Natural killer cell (primary cell): ENCODE data around the gene FRAT2. TPM values are rescaled to one million over a fixed set of nuclear protein-coding genes. Genes with fewer than 3 reads are reported as not detected.

Experiments used
- ATAC-seq, 3 donors: fragments of 150-1000 bp in 2 of 3; fragments of 200-7000 bp in 1 of 3; cut with Tn5 transposase; 1 replicate in 1 of 3; 2 replicates in 2 of 3; pipeline ENCODE4 v1.10.0; 2021; ENCODE audit warnings: mild to moderate bottlenecking in 2 of 3, moderate library complexity in 2 of 3
- DNase-seq, 2 donors: peaks; one replicate each; pipeline versions ENCODE4 v3.0.0 to v3.0.0-alpha.2; 2013 to 2021; ENCODE audit warnings: mixed read lengths in 1 of 2
- H3K27ac ChIP-seq: one replicate; pipeline ENCODE4 v1.5.1; 2013; ENCODE audit warnings: mild to moderate bottlenecking, low read length
- H3K27me3 ChIP-seq: one replicate; pipeline ENCODE4 v1.6.1; 2013; ENCODE audit warnings: low read length; ENCODE audit not compliant: control insufficient read depth, insufficient read depth
- H3K36me3 ChIP-seq: one replicate; pipeline ENCODE4 v1.6.1; 2013; ENCODE audit warnings: low read length; ENCODE audit not compliant: control insufficient read depth, insufficient read depth
- H3K4me1 ChIP-seq: one replicate; pipeline ENCODE4 v1.6.1; 2013; ENCODE audit warnings: low read length; ENCODE audit not compliant: control insufficient read depth, insufficient read depth
- H3K4me3 ChIP-seq: one replicate; pipeline ENCODE4 v1.5.1; 2013; ENCODE audit warnings: low read length
- H3K9me3 ChIP-seq: one replicate; pipeline ENCODE4 v1.6.1; 2013; ENCODE audit warnings: low read length; ENCODE audit not compliant: control insufficient read depth, insufficient read depth
- H3K27ac Mint-ChIP-seq, 2 donors: one replicate each; pipeline ENCODE4 v1.8.0; 2022; ENCODE audit warnings: mild to moderate bottlenecking in 2 of 2, mixed read lengths in 2 of 2, moderate library complexity in 1 of 2
- H3K27me3 Mint-ChIP-seq, 2 donors: one replicate each; pipeline ENCODE4 v1.8.0; 2022; ENCODE audit warnings: low read depth in 2 of 2, mixed read lengths in 2 of 2
- H3K36me3 Mint-ChIP-seq: one replicate; pipeline ENCODE4 v1.8.0; 2022; ENCODE audit warnings: mixed read lengths
- H3K4me1 Mint-ChIP-seq, 2 donors: one replicate each; pipeline ENCODE4 v1.8.0; 2022; ENCODE audit warnings: mixed read lengths in 2 of 2
- H3K4me3 Mint-ChIP-seq: one replicate; pipeline ENCODE4 v1.8.0; 2022; ENCODE audit warnings: mild to moderate bottlenecking, moderate library complexity, mixed read lengths
- H3K9me3 Mint-ChIP-seq, 2 donors: one replicate each; pipeline ENCODE4 v1.8.0; 2022; ENCODE audit warnings: mixed read lengths in 2 of 2
- CTCF ChIP-seq: fragments of 200-600 bp; IDR thresholded peaks from one replicate; pipeline ENCODE4 v1.8.0; 2022; ENCODE audit warnings: antibody characterized with exemption
- WGBS: methylation state at CpG from one replicate; pipeline ENCODE4 v1.1.7; 2013; ENCODE audit warnings: missing lambda C conversion rate; ENCODE audit not compliant: insufficient coverage; 5-methylcytosine and 5-hydroxymethylcytosine counted together
- intact Hi-C: fragments of 100-400 bp; cut with micrococcal nuclease; formaldehyde crosslinking; loops from one replicate; pipeline ENCODE4 v1.14.2; 2022
- total RNA-seq, 4 donors: library from RNA; stranded (reverse); fragments of 120-200 nt in 1 of 4; gene quantifications; one replicate each; pipeline versions ENCODE4 v1.2.3 to v1.2.4, GENCODE V29; 2013 to 2022

The FRAT2 gene
- total RNA-seq, 3 donors from 2014 or later (not counting 1 experiment from before 2014, with no cell fraction given), result 18.7 to 23.4 (median 22.2) TPM

GRCh38 chr10:97312897-97313296, 21.6 kb downstream of the FRAT2 start:
- Histone ChIP-seq H3K36me3 (no peaks in the 10 kb centered on the region), H3K27ac (no peak overlapping the region), H3K4me1 (peaks cover 1% of the 10 kb centered on the region), H3K27me3 (no peaks in the 10 kb centered on the region), H3K4me3 (no peak overlapping the region), H3K9me3 (no peaks in the 10 kb centered on the region)
- intact Hi-C loops, result no loop called here
- TF ChIP-seq CTCF, result no peak
- DNase-seq (no peak), ATAC-seq (no peak)
- no peak overlapping the region for H3K27ac Mint-ChIP-seq
- H3K9me3 Mint-ChIP-seq, result no peaks in the 10 kb centered on the region
- no peak overlapping the region for H3K4me3 Mint-ChIP-seq
- H3K27me3 Mint-ChIP-seq, result no peaks in the 10 kb centered on the region
- WGBS, result 78% methylated on average over 6 of the region's 6 CpGs
- H3K4me1 Mint-ChIP-seq, result peaks cover 0 to under 1% of the 10 kb centered on the region in 2 donors
- no peaks in the 10 kb centered on the region for H3K36me3 Mint-ChIP-seq

GRCh38 chr10:97311111-97311626, 23.4 kb downstream of the FRAT2 start:
- Mint-ChIP-seq H3K4me1 (peaks cover 0 to 4% of the 10 kb centered on the region in 2 donors), H3K27ac (no peak overlapping the region), H3K9me3 (no peaks in the 10 kb centered on the region), H3K36me3 (no peaks in the 10 kb centered on the region), H3K27me3 (peaks cover 0 to 4% of the 10 kb centered on the region in 2 donors), H3K4me3 (no peak overlapping the region)
- no peak for DNase-seq
- Histone ChIP-seq H3K4me3 (no peak overlapping the region), H3K36me3 (no peaks in the 10 kb centered on the region), H3K9me3 (no peaks in the 10 kb centered on the region), H3K27me3 (no peaks in the 10 kb centered on the region), H3K4me1 (no peaks in the 10 kb centered on the region), H3K27ac (no peak overlapping the region)
- no peak for ATAC-seq
- TF ChIP-seq CTCF, result no peak
- intact Hi-C loops, result no loop called here
- WGBS, result 97% methylated on average over 4 of the region's 4 CpGs

GRCh38 chr10:97307866-97308780, 26.4 kb downstream of the FRAT2 start:
- Histone ChIP-seq H3K27me3 (no peaks in the 10 kb centered on the region), H3K36me3 (no peaks in the 10 kb centered on the region), H3K4me3 (no peak overlapping the region), H3K27ac (no peak overlapping the region), H3K4me1 (no peaks in the 10 kb centered on the region), H3K9me3 (no peaks in the 10 kb centered on the region)
- Mint-ChIP-seq H3K4me3 (no peak overlapping the region), H3K27ac (peak overlapping the region in 1 of 2 donors; percentile 6), H3K4me1 (peaks cover 0 to 4% of the 10 kb centered on the region in 2 donors), H3K27me3 (peaks cover 0 to 4% of the 10 kb centered on the region in 2 donors), H3K36me3 (no peaks in the 10 kb centered on the region), H3K9me3 (no peaks in the 10 kb centered on the region)
- WGBS, result 82% methylated on average over 9 of the region's 10 CpGs
- DNase-seq (no peak), ATAC-seq (no peak)
- no peak for TF ChIP-seq CTCF
- intact Hi-C loops, result no loop called here
